Subcutaneous abdominal adipose tissue (tissue), 5 donors: ENCODE measurements around the gene GNL1.
A peak's percentile ranks its signal among the peaks of the same experiment; 100 is the strongest.

ENCODE experiments used
- H3K27ac ChIP-seq: one replicate; pipeline ENCODE4 v1.7.0; 2013; ENCODE audit warnings: low read depth, mild to moderate bottlenecking, inconsistent platforms, low read length, moderate library complexity
- H3K27me3 ChIP-seq, 5 donors: one replicate each; pipeline ENCODE4 v1.7.0; 2013; ENCODE audit warnings: low read length in 5 of 5, inconsistent platforms in 1 of 5; ENCODE audit not compliant: control insufficient read depth in 5 of 5, insufficient read depth in 4 of 5
- H3K36me3 ChIP-seq, 5 donors: one replicate each; pipeline ENCODE4 v1.7.0; 2013; ENCODE audit warnings: low read length in 5 of 5; ENCODE audit not compliant: control insufficient read depth in 5 of 5, insufficient read depth in 5 of 5
- H3K4me1 ChIP-seq, 5 donors: one replicate each; pipeline ENCODE4 v1.7.0; 2013; ENCODE audit warnings: low read length in 5 of 5, mild to moderate bottlenecking in 3 of 5, moderate library complexity in 1 of 5; ENCODE audit not compliant: control insufficient read depth in 5 of 5, insufficient read depth in 5 of 5
- H3K4me3 ChIP-seq, 5 donors: one replicate each; pipeline ENCODE4 v1.7.0; 2013; ENCODE audit warnings: low read length in 5 of 5, low read depth in 1 of 5
- H3K9ac ChIP-seq, 5 donors: one replicate each; pipeline ENCODE4 v1.7.0; 2013; ENCODE audit warnings: low read length in 5 of 5, mild to moderate bottlenecking in 4 of 5, moderate library complexity in 3 of 5
- H3K9me3 ChIP-seq, 5 donors: one replicate each; pipeline ENCODE4 v1.7.0; 2013; ENCODE audit warnings: low read length in 5 of 5; ENCODE audit not compliant: control insufficient read depth in 5 of 5
- donor health status: healthy.
- donor health status: healthy.
- donor health status: healthy.
- donor health status: healthy.
- donor health status: healthy.

Gene GNL1

GRCh38 chr6:30570740-30571074 is 14.4 kb upstream of the GNL1 start:
- Histone ChIP-seq H3K36me3 (peaks cover 0 to 4% (median 0%) of the 10 kb centered on the region in 5 donors), H3K4me1 (peaks cover 3 to 40% (median 32%) of the 10 kb centered on the region in 5 donors), H3K27me3 (no peaks in the 10 kb centered on the region), H3K9me3 (no peaks in the 10 kb centered on the region), H3K4me3 (peak overlapping the region; percentile 81 to 95 (median 90)), H3K27ac (peak overlapping the region; percentile 95), H3K9ac (peak overlapping the region; percentile 30 to 97 (median 84))

GRCh38 chr6:30570263-30570662 is 14.0 kb upstream of the GNL1 start:
- Histone ChIP-seq H3K9me3 (no peaks in the 10 kb centered on the region), H3K27ac (no peak overlapping the region), H3K4me3 (peak overlapping the region; percentile 81 to 95 (median 90)), H3K36me3 (peaks cover 0 to 4% (median 0%) of the 10 kb centered on the region in 5 donors), H3K9ac (peak overlapping the region in 4 of 5 donors; percentile 84 to 97 (median 90)), H3K27me3 (no peaks in the 10 kb centered on the region), H3K4me1 (peaks cover 3 to 41% (median 32%) of the 10 kb centered on the region in 5 donors)

GRCh38 chr6:30568245-30568644 is 12.0 kb upstream of the GNL1 start:
- H3K9me3 ChIP-seq, result no peaks in the 10 kb centered on the region
- peaks cover 0 to 2% (median 2%) of the 10 kb centered on the region in 5 donors for H3K36me3 ChIP-seq
- H3K27ac ChIP-seq, result no peak overlapping the region
- H3K4me1 ChIP-seq, result peaks cover 3 to 32% (median 27%) of the 10 kb centered on the region in 5 donors
- H3K9ac ChIP-seq, result no peak overlapping the region
- no peaks in the 10 kb centered on the region for H3K27me3 ChIP-seq
- no peak overlapping the region for H3K4me3 ChIP-seq

- Histone ChIP-seq H3K9ac (peak overlapping the region in 2 of 5 donors; percentile 32 to 39), H3K4me3 (no peak overlapping the region), H3K4me1 (peaks cover 0 to 14% (median 8%) of the 10 kb centered on the region in 5 donors), H3K9me3 (no peaks in the 10 kb centered on the region), H3K27me3 (no peaks in the 10 kb centered on the region), H3K36me3 (peaks cover 6 to 23% (median 19%) of the 10 kb centered on the region in 5 donors), H3K27ac (no peak overlapping the region)
These were observed 9.5 kb upstream of the GNL1 start for GRCh38 chr6:30565772-30566171.

GRCh38 chr6:30564114-30564513 is 7.8 kb upstream of the GNL1 start:
- H3K4me1 ChIP-seq, result peaks cover 0 to 5% (median 0%) of the 10 kb centered on the region in 5 donors
- no peak overlapping the region for H3K4me3 ChIP-seq
- no peak overlapping the region for H3K9ac ChIP-seq
- peaks cover 6 to 23% (median 19%) of the 10 kb centered on the region in 5 donors for H3K36me3 ChIP-seq
- no peaks in the 10 kb centered on the region for H3K27me3 ChIP-seq
- H3K9me3 ChIP-seq, result no peaks in the 10 kb centered on the region
- no peak overlapping the region for H3K27ac ChIP-seq

- H3K27ac ChIP-seq, result no peak overlapping the region
- H3K9me3 ChIP-seq, result no peaks in the 10 kb centered on the region
- H3K36me3 ChIP-seq, result peaks cover 6 to 27% (median 19%) of the 10 kb centered on the region in 5 donors
- no peak overlapping the region for H3K4me3 ChIP-seq
- no peaks in the 10 kb centered on the region for H3K27me3 ChIP-seq
- no peak overlapping the region for H3K9ac ChIP-seq
- H3K4me1 ChIP-seq, result peaks cover 3 to 10% (median 5%) of the 10 kb centered on the region in 5 donors
These were observed 6.5 kb upstream of the GNL1 start for GRCh38 chr6:30562470-30563425.

GRCh38 chr6:30560930-30561329 is 4.6 kb upstream of the GNL1 start:
- Histone ChIP-seq H3K27ac (no peak overlapping the region), H3K9ac (no peak overlapping the region), H3K9me3 (no peaks in the 10 kb centered on the region), H3K27me3 (no peaks in the 10 kb centered on the region), H3K36me3 (peaks cover 6 to 27% (median 19%) of the 10 kb centered on the region in 5 donors), H3K4me3 (no peak overlapping the region), H3K4me1 (peaks cover 6 to 20% (median 16%) of the 10 kb centered on the region in 5 donors)

GRCh38 chr6:30557683-30557981 is 1.3 kb upstream of the GNL1 start:
- H3K9ac ChIP-seq, result peak overlapping the region; percentile 73 to 90 (median 77)
- peak overlapping the region; percentile 94 to 97 (median 97) for H3K4me3 ChIP-seq
- no peaks in the 10 kb centered on the region for H3K27me3 ChIP-seq
- no peaks in the 10 kb centered on the region for H3K9me3 ChIP-seq
- peaks cover 6 to 35% (median 28%) of the 10 kb centered on the region in 5 donors for H3K4me1 ChIP-seq
- H3K36me3 ChIP-seq, result peaks cover 6 to 40% (median 27%) of the 10 kb centered on the region in 5 donors
- H3K27ac ChIP-seq, result peak overlapping the region; percentile 87

GRCh38 chr6:30556906-30557682 is 805 bp upstream of the GNL1 start, which contains the start of gene PRR3:
Gene PRR3, plus strand, starts transcription at chr6:30557295. Its CDS starts 50 bp downstream, at chr6:30557345.
- Histone ChIP-seq H3K36me3 (peaks cover 6 to 40% (median 27%) of the 10 kb centered on the region in 5 donors), H3K9me3 (no peaks in the 10 kb centered on the region), H3K4me3 (peak within 1 kb of the TSS; percentile 94 to 97 (median 97)), H3K27ac (peak within 1 kb of the TSS; percentile 87), H3K27me3 (no peaks in the 10 kb centered on the region), H3K4me1 (peaks cover 6 to 35% (median 28%) of the 10 kb centered on the region in 5 donors), H3K9ac (peak within 1 kb of the TSS; percentile 73 to 90 (median 77))

GRCh38 chr6:30555816-30556065 is 548 bp downstream of the GNL1 start:
- Histone ChIP-seq H3K4me1 (peaks cover 6 to 35% (median 28%) of the 10 kb centered on the region in 5 donors), H3K9ac (peak overlapping the region in 4 of 5 donors; percentile 76 to 90 (median 80)), H3K36me3 (peaks cover 4 to 44% (median 35%) of the 10 kb centered on the region in 5 donors), H3K4me3 (peak overlapping the region; percentile 84 to 97 (median 95)), H3K27ac (peak overlapping the region; percentile 87), H3K9me3 (no peaks in the 10 kb centered on the region), H3K27me3 (no peaks in the 10 kb centered on the region)
